Endometrial microvascular endothelial cells (primary cell): ENCODE data around the gene NHERF1. TPM values are rescaled to one million over a fixed set of nuclear protein-coding genes. Genes with fewer than 3 reads are reported as not detected.

Experiments used
- in situ Hi-C: cut with HindIII; loops from 2 replicates; pipeline ENCODE4 v1.10.0; 2017; ENCODE audit warnings: low sequenced_read_pairs, low pct_unique_long_range_greater_than_20kb; ENCODE audit errors: inconsistent ontology term
- total RNA-seq: library from RNA; depleted of rRNA; stranded (reverse); fragments of >200 nt; gene quantifications from one replicate; pipeline ENCODE4 v1.2.3, GENCODE V29; 2015; ENCODE audit errors: inconsistent ontology term

NHERF1 gene
- total RNA-seq, 1 donor from 2014 or later = 23.1 TPM

GRCh38 chr17:74730491-74731346, 17.7 kb upstream of the NHERF1 start:
- in situ Hi-C loops = no loop called here

DNA sequence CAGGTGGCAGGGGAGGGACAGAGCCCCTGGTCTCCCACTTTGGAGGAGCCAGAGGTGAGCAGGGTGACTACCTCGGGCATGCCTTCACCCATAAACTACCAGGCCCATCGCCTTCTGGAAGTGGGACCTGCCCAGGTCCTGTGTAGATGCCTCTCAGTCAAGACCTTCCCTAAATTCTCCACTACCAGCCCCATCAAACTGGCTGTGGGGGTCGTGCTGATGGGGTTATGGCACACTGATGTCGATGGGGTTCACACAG, 17.2 kb upstream of the NHERF1 start:
- in situ Hi-C loops = no loop called here

DNA sequence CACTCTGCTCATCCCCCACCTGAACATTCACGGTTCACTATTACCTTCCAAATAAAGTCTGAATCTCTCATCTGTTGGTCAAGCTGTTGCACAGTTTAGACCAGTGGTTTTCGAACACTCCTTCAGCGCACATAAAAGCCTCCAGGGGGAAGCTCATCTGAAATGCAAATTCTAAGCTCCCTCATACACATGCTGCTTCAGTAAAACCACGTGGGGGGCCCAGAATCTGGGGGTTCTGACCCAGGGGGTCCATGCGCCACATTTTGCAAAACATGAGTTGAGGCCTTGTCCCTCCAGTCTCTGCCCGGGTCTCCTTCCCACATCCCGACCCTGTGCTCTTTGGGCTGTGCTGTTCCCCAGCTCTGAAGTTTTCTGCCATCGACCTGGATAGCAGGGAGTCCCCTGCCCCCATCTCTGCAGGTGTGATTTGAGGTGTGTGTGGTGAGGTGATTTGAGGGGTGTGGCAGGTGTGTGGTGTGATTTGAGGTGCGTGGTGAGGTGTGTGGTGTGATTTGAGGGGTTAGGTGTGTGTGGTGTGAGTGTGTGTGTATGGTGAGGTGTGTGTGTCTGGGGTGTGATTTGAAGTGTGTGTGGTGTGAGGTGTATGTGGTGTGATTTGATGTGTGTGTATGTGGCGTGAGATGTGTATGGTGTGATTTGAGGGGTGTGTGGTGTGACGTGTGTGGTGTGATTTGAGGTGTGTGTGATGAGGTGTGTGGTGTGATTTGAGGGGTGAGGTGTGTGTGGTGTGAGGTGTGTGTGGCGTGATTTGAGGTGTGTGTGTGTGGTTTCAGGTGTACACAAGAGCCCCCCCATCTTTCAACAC, 16.2 kb upstream of the NHERF1 start:
- in situ Hi-C loops = no loop called here

GRCh38 chr17:74733365-74734122, 14.9 kb upstream of the NHERF1 start:
- in situ Hi-C loops = no loop called here

- in situ Hi-C loops = no loop called here
These were observed 14.2 kb upstream of the NHERF1 start for GRCh38 chr17:74734256-74734655.

DNA sequence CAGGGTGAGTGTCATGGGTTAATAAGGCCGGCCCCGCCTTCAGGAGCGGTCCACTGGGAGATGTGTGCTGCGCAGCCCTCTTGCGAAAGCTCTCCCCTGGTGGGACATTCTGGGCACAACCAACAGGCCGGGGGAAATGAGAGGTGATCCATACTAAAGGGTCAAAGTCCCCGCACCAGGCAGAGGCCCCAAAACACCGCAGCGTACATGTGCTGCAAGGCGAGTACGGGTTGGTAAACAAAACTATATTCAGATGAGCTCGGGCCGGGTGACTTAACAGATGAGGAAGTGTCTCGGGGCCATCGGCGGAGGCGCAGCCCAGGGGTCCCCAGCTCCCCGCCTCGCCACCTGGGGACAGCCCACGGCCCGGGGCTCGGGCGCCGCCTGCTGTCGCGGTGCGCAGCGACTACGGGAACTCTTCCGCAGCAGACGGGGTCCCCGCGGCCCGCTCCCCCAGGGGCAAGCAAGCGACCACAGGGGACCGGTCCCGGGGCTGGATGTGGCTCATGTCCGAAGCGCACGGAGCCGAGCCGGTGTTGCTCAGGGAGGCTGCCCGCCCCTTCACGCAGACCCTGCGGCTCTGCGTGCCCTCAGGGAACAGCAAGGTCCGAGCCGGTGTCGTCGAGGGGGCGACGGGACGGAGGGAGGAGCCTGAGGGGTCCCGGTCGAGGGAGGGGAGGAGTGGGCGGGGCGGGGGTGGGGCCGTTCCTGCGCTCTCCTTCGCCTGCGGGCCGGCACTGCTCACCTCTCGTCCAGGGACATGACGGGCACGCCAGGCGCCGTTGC, 11.7 kb upstream of the NHERF1 start, which contains the start of gene RAB37:
RAB37 (plus strand) TSS at position 744 of the 786 bp plus-strand sequence; CDS start at position 761, 17 bp downstream.
- in situ Hi-C loops = no loop called here

GRCh38 chr17:74737299-74738050, 11.0 kb upstream of the NHERF1 start:
- in situ Hi-C loops = no loop called here

DNA sequence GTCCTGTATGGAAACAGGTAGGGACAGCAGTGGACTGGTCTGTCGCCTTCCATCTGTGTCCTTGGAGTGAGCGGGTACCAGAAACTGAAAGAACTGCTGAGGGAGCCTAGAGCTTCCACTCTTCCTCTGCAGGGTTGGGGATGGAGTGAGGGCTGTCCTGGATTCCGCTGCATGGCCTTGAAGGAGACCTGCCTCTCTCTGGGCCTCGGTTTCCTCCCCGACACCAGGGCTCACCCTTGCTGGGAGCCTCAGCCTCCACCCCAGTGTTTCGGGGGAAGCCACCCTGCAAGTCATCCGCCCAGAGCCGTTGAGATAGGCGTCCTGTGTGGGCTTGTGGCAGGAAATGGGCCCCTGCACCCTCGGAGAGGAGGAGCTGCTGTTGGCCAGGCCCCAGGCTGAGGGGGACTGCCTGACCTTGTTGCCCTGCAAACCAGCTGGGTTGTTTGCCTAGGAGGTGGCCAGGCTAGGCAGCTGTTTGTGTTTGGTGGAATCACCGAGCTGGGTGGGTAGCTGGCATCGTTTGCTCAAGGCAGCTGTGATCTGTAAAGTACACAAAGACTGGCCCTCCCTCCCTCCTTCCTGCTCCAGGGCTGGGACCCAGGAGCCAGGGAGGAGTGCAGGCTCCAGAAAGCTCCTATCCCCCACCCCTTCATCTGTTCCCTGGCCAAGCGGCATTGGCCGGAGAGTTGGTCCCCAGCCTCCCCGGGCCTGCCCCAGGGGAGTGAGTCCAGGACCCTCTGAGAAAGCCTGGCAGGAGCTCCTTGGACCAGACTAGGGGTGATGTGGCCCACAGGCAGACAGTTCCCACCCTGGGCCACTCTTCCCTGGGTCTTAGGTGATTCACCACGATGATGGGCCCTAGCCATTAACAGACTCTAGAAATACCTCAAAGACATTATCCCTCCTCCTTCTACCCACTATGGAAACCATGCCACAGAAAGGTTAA, 10.1 kb upstream of the NHERF1 start:
- in situ Hi-C loops = no loop called here

DNA sequence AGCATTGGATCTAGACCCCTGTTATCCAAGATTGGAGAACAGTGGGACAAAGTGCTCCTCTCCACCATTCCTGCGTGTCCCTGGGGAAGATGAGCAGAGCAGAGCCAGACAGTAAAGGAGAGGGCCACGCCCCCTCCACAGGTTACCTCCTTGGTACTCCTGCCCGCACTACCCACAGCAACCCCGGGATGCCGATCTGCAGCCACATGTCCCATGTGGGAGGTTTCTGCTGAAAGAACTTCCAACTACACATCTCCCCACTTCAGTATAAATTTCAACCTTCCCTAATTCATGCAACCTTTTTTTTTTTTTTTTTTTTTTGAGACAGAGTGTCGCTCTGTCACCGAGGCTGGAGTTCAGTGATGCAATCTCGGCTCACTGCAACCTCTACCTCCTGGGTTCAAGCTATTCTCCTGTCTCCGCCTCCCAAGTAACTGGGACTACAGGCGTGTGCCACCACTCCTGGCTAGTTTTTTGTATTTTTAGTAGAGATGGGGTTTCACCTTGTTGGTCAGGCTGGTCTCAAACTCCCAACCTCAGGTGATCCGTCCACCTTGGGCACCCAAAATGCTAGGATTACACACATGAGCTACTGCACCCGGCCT, 9.1 kb upstream of the NHERF1 start:
- in situ Hi-C loops = no loop called here

DNA sequence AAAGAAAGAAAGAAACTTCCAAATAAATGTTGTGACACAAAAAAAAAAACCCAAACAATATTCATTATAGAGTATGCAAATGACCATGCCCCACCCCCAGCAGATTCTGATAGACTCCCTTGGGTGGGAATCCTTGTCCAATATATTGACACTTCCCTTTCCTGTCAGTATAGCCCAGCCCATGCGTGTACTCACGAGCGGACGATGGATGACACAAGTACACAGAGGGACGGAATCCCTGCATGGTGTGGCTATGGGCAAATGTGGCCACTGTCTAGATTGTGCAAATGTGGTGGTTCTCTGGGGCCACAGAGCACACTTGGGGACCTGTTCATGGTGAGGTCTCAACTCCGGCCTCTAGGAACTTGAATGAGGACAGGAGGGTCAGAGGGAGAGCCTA, 8.3 kb upstream of the NHERF1 start:
- in situ Hi-C loops = no loop called here

DNA sequence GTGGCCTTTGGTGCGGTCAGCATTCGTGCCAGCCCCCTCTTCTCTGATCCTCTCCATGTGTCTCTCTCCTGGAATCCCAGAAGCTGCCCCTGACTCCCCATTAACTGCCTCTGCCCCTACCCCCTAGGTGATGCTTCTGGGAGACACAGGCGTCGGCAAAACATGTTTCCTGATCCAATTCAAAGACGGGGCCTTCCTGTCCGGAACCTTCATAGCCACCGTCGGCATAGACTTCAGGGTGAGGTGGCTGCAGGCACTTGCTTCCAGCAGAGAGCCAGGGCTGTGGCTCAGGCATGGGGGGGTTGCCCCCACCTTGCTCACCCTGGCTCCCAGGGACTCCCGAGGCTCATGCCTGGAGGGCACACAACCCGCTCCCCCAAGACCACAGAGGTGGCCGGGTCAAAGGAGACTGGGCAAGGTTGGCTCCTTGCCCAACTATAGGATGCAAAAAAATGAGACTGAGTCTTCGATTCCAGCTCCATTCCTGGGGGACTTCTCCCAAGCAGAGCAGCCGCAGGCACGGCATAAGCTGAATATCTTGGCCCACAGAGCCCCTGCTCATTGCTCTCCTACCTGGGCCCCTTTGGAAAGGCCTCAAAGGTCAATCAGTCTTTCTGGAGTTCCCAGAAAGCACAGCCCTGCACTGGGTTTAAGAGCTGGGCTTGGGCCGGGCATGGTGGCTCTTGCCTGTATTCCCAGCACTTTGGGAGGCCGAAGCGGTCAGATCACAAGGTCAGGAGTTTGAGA, 7.6 kb upstream of the NHERF1 start:
- in situ Hi-C loops = no loop called here

DNA sequence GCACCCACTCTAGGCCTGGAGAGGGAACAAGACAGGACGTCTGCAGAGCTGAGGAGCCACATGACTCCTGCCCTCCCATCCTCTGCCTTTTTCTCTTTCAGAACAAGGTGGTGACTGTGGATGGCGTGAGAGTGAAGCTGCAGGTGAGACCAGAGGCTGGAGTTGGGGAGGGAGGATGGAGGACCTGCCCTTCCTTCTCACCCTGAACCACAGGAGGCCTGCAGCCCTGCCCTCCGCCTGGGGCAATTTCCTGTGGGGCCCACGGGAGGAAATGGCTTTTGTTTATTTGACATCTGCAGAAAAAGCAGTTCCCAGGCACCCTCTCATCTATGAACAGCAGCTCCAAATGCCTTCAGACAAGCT, 6.3 kb upstream of the NHERF1 start:
- in situ Hi-C loops = no loop called here

- in situ Hi-C loops = no loop called here
These were observed 5.4 kb upstream of the NHERF1 start for GRCh38 chr17:74742978-74743545.

GRCh38 chr17:74743755-74744154, 4.7 kb upstream of the NHERF1 start:
- in situ Hi-C loops = no loop called here

DNA sequence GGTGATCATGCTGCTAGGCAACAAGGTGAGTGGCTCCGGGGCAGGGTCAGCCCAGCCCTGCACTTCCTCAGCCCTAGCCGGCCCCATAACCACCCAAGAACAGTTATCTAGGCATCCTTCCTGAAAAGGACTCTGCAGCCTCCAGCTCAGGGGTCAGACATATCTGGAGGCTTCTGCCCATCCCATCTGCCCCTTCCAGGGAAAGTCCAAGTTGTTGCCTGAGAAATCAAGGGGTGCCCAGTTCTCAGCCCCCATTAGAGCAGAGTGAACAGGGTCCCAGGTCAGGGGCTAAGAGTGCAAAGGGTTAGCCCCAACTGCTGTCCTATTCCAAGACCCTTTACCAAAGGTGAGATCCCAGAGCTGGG, 4.1 kb upstream of the NHERF1 start:
- in situ Hi-C loops = no loop called here
